Activated naive CD8-positive, alpha-beta T cell (primary cell): ENCODE data around the gene PRDX1.
"Not testable (repeated sequence)": the region's sequence is repeated elsewhere in the genome, so short reads cannot be mapped to it uniquely, and the experiment has no call there.

Source experiments
- H3K27ac Mint-ChIP-seq: one replicate; pipeline ENCODE4 v1.8.0; 2021; ENCODE audit warnings: mixed read lengths
- H3K27me3 Mint-ChIP-seq: one replicate; pipeline ENCODE4 v1.8.0; 2021; ENCODE audit warnings: mixed read lengths
- H3K36me3 Mint-ChIP-seq: one replicate; pipeline ENCODE4 v1.8.0; 2021; ENCODE audit warnings: mixed read lengths
- H3K4me1 Mint-ChIP-seq: one replicate; pipeline ENCODE4 v1.8.0; 2021; ENCODE audit warnings: low read depth, mixed read lengths
- H3K4me3 Mint-ChIP-seq: one replicate; pipeline ENCODE4 v1.8.0; 2021; ENCODE audit warnings: mild to moderate bottlenecking, mixed read lengths
- H3K9me3 Mint-ChIP-seq: one replicate; pipeline ENCODE4 v1.8.0; 2021; ENCODE audit warnings: low read depth, mixed read lengths

PRDX1 gene

GRCh38 chr1:45545019-45545493 is 23.4 kb upstream of the PRDX1 start:
- Mint-ChIP-seq H3K27ac (peak overlapping the region; percentile 16), H3K9me3 (no peaks in the 10 kb centered on the region)

DNA sequence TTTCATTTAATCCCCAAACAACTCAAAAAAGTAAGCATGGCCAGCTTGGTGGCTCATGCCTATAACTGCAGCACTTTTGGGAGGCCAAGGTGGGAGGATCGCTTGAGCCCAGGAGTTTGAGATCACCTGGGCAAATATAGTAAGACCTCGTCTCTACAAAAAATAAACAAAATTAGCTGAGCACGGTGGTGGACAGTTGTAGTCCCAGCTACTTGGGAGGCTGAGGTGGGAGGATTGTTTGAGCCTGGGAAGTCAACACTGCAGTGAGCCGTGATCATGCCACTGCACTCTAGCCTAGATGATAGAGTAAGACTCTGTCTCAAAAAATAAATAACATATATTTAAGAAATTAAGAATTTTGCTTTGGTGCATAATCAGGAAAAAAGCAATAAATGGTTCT is 22.8 kb upstream of the PRDX1 start:
- Mint-ChIP-seq H3K27me3 (no peaks in the 10 kb centered on the region), H3K4me1 (peaks cover 31% of the 10 kb centered on the region), H3K4me3 (no peak overlapping the region), H3K27ac (no peak overlapping the region), H3K36me3 (no peaks in the 10 kb centered on the region), H3K9me3 (no peaks in the 10 kb centered on the region)

More at GRCh38 chr1:45545019-45545493, 23.4 kb upstream of the PRDX1 start:
- Mint-ChIP-seq H3K4me1 (peaks cover 31% of the 10 kb centered on the region), H3K36me3 (no peaks in the 10 kb centered on the region), H3K4me3 (peak overlapping the region; percentile 4), H3K27me3 (no peaks in the 10 kb centered on the region)

DNA sequence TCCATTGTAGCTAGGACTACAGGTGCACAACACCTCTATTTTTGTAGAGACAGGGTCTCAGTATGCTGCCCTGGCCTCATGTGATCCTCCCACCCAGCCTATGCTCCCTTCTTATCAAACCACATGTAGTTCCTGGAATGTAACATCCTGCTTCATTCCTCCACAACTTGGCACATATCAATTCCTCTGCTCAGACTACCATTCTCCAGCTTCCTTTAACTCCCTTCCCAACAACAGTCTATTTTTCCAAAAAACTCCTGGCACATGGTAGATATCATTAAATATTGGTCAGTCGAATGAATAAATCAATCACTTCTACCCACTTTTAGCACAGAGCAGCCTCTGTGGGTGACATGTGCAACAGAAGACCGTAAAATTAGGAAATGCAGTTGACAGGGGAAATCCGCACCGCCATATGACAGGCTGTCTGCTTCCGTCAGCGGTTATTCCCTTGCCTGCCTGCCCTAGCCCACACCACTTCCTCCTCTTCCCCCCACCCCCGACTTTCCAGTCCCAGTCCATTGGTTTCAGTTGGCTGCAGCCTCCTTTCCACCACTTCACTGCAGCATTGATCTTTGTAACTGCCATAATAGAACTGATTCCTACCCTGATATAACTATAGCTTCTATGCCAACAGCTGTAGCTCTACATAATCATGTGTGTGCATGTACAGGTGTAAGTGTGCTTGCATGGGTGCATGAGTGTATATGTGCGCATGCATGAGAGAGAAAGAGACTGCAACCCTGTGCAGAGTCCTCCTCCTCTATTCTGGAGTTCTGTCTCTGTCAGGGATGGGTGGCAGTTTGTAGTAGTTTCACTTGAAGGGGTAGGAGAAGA is 22.1 kb upstream of the PRDX1 start:
- no peaks in the 10 kb centered on the region for H3K36me3 Mint-ChIP-seq
- peak overlapping the region; percentile 74 for H3K27ac Mint-ChIP-seq
- peak overlapping the region; percentile 75 for H3K4me3 Mint-ChIP-seq
- H3K9me3 Mint-ChIP-seq: no peaks in the 10 kb centered on the region
- peaks cover 31% of the 10 kb centered on the region for H3K4me1 Mint-ChIP-seq
- no peaks in the 10 kb centered on the region for H3K27me3 Mint-ChIP-seq

DNA sequence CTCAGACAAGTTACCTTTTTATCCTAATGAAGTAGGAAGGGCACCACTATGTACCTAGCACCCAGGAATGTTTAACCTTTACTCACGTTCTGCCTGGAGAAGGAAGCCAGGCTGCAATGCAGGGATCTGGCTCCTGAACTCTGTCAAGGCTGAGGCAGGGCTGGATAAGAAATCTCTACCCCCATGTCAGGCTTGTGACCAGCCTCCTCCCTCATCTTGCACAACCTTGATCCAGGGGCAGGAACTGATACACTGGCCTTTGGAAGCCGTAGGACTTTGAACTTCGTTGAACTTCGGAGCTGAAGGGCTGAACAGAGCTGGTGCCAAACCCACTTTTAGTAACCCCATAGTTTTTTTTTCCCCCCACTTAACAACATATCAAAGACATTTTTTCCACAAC is 20.9 kb upstream of the PRDX1 start:
- Mint-ChIP-seq H3K4me1 (peaks cover 31% of the 10 kb centered on the region), H3K27ac (no peak overlapping the region), H3K4me3 (no peak overlapping the region), H3K27me3 (no peaks in the 10 kb centered on the region), H3K9me3 (no peaks in the 10 kb centered on the region), H3K36me3 (no peaks in the 10 kb centered on the region)

GRCh38 chr1:45541193-45541592 is 19.5 kb upstream of the PRDX1 start:
- Mint-ChIP-seq H3K27ac (no peak overlapping the region), H3K4me3 (no peak overlapping the region), H3K4me1 (peaks cover 34% of the 10 kb centered on the region), H3K27me3 (no peaks in the 10 kb centered on the region), H3K9me3 (no peaks in the 10 kb centered on the region), H3K36me3 (no peaks in the 10 kb centered on the region)

- no peaks in the 10 kb centered on the region for H3K36me3 Mint-ChIP-seq
- H3K4me3 Mint-ChIP-seq: no peak overlapping the region
- no peaks in the 10 kb centered on the region for H3K9me3 Mint-ChIP-seq
- H3K4me1 Mint-ChIP-seq: peaks cover 6% of the 10 kb centered on the region
- no peaks in the 10 kb centered on the region for H3K27me3 Mint-ChIP-seq
- no peak overlapping the region for H3K27ac Mint-ChIP-seq
Measured at GRCh38 chr1:45536886-45537285, 15.2 kb upstream of the PRDX1 start.

DNA sequence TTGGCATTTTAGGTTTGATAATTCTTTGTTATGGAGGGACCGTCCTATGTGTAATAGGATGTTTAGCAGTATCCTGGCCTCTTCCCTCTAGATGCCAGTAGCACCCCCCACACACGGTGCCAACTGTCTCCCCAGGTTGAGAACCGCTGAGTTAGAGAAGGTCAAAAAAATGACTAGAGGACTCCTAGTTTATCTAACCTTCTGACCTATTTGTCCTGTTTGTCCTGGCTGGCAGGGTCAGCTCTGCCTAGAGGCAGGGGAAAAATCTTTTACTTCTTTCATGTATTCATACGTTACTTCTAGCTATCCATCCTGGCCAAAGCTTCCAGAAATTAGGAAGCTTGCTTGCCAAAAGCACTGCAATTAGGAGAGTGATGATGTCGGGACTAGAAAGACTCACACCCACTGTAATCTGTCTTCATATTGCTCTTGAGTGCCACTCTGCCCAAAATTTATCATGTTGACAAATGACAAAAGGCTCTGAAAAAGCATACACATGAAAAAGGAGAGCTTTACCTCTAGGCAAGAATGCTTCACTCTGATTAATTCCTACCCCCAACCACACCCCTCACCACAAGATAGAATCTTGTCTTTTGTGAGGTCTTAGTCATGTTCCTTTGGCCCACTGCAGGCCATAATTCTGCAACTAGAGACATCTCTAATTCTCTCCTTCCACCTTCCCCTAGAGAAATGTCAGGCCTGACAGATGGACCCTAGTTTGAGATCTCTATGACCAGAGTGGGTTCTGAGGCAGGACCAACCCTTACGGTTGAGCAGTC is 14.5 kb upstream of the PRDX1 start:
- no peak overlapping the region for H3K27ac Mint-ChIP-seq
- H3K36me3 Mint-ChIP-seq: no peaks in the 10 kb centered on the region
- no peak overlapping the region for H3K4me3 Mint-ChIP-seq
- H3K9me3 Mint-ChIP-seq: no peaks in the 10 kb centered on the region
- H3K4me1 Mint-ChIP-seq: peaks cover 6% of the 10 kb centered on the region
- H3K27me3 Mint-ChIP-seq: no peaks in the 10 kb centered on the region

DNA sequence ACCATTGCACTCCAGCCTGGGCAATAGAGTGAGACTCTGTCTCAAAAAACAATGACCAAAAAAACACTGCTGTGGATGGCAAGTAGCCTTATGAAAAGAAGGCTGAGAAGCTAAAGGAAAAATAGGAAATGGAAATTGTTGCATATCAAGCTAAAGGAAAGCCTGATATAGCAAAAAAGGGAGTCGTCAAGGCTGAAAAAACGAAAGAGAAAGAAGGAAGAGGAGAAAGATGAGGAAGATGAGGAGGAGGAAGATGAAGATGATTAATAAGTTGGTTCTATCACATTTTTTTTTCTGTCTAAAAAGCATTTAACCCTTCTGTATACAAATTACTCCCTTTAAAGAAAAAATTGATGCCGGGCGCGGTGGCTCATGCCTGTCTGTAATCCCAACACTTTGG is 10.2 kb upstream of the PRDX1 start:
- H3K27me3 Mint-ChIP-seq: no peaks in the 10 kb centered on the region
- no peak overlapping the region for H3K4me3 Mint-ChIP-seq
- no peaks in the 10 kb centered on the region for H3K9me3 Mint-ChIP-seq
- H3K27ac Mint-ChIP-seq: peak overlapping the region; percentile 61
- no peaks in the 10 kb centered on the region for H3K36me3 Mint-ChIP-seq
- peaks cover 4% of the 10 kb centered on the region for H3K4me1 Mint-ChIP-seq

GRCh38 chr1:45530632-45531135 is 9.0 kb upstream of the PRDX1 start:
- H3K36me3 Mint-ChIP-seq: no peaks in the 10 kb centered on the region
- H3K9me3 Mint-ChIP-seq: no peaks in the 10 kb centered on the region
- H3K4me1 Mint-ChIP-seq: no peaks in the 10 kb centered on the region
- H3K27ac Mint-ChIP-seq: no peak overlapping the region
- H3K27me3 Mint-ChIP-seq: no peaks in the 10 kb centered on the region
- no peak overlapping the region for H3K4me3 Mint-ChIP-seq

DNA sequence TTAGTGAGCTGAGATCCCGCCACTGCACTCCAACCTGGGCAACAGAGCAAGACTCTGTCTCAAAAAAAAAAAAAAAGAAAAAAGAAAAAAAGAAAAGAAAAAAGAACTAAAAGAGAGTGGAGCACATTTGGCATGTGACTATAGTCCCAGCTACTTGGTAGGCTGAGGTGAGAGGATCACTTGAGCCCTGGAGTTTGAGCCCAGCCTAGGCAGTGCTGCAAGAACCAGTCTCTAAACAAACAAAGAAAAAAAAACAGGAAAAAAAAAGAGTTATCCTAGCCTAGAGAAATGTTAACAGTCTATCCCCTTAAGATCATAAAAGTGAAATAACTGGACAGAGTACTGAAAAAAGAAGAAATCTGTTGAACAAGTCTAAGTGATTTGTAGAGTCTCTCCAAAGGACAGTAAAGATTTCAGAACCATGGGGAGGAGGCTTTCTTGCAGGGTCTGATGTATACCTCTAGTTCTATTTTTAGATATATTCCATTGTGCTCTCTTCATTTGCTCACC is 4.5 kb upstream of the PRDX1 start:
- H3K4me3 Mint-ChIP-seq: no peak overlapping the region

GRCh38 chr1:45523975-45524374 is 2.3 kb upstream of the PRDX1 start:
- not testable (repeated sequence) for H3K36me3 Mint-ChIP-seq

More for the DNA sequence above, 4.5 kb upstream of the PRDX1 start:
- Mint-ChIP-seq H3K27me3 (no peaks in the 10 kb centered on the region), H3K9me3 (no peaks in the 10 kb centered on the region), H3K36me3 (no peaks in the 10 kb centered on the region), H3K4me1 (peaks cover 17% of the 10 kb centered on the region), H3K27ac (no peak overlapping the region)

GRCh38 chr1:45523516-45523915 is 1.8 kb upstream of the PRDX1 start:
- Mint-ChIP-seq H3K27ac (peak overlapping the region; percentile 97), H3K4me3 (peak overlapping the region; percentile 95), H3K4me1 (peaks cover 31% of the 10 kb centered on the region)
- H3K9me3 Mint-ChIP-seq, H3K27me3 Mint-ChIP-seq, H3K36me3 Mint-ChIP-seq: not testable (repeated sequence)

More at GRCh38 chr1:45523975-45524374, 2.3 kb upstream of the PRDX1 start:
- not testable (repeated sequence) for H3K27ac Mint-ChIP-seq, H3K9me3 Mint-ChIP-seq, H3K27me3 Mint-ChIP-seq, H3K4me3 Mint-ChIP-seq
- peaks cover 26% of the 10 kb centered on the region for H3K4me1 Mint-ChIP-seq

DNA sequence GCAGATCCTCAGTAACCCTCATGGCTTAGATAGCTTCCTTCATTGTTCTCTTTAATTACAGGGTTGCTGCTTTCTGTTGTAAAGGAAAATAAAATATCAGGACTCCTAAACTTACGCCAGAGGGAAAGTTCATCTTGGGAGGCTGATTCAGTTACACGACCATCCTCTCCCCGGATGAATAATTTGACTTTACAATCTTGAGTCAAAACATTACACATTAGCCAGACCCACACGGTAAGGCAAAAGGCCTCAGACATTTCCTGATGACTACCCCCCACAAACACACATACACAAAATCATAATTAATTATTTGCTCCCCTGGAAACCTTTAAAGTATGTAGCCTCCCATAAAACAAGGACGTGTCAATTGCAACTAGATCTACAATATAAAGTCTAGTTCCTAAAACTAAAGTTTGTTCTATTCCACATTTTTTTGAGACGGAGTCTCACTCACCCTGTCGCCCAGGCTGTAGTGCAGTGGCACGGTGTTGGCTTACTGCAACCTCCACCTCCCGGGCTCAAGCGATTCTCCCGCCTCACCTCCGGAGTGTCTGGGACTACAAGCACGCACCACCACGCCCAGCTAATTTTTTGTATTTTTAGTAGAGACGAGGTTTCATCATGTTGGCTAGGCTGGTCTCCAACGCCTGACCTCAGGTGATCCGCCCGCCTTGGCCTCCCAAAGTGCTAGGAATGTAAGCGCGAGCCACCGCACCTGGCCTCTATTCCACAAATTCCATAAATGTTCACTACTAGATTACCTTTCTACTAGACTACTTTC is 830 bp upstream of the PRDX1 start:
- Mint-ChIP-seq H3K9me3 (no peaks in the 10 kb centered on the region), H3K4me3 (peak overlapping the region; percentile 95), H3K4me1 (peaks cover 33% of the 10 kb centered on the region), H3K36me3 (peaks cover 3% of the 10 kb centered on the region), H3K27ac (peak overlapping the region; percentile 97), H3K27me3 (no peaks in the 10 kb centered on the region)

DNA sequence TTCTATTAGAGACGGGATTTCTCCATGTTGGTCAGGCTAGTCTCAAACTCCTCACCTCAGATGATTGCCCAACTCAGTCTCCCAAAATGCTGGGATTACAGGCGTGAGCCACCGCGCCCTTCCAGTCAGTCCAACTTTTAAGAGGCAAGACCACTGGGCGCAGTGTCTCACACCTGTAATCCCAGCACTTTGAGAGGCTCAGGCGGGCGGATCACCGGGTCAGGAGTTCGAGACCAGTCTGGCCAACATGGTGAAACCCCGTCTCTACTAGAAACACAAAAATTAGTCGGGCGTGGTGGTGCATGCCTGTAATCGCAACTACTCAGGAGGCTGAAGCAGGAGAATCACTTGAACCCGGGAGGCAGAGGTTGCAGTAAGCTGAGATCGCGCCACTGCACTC is 1.9 kb downstream of the PRDX1 start:
- H3K27me3 Mint-ChIP-seq, H3K9me3 Mint-ChIP-seq, H3K36me3 Mint-ChIP-seq: not testable (repeated sequence)
- H3K4me1 Mint-ChIP-seq: peaks cover 46% of the 10 kb centered on the region
- peak overlapping the region; percentile 78 for H3K27ac Mint-ChIP-seq
- H3K4me3 Mint-ChIP-seq: peak overlapping the region; percentile 95
